Pancreas (tissue), 10 donors: ENCODE results near the gene C21orf91. TPM values are rescaled to one million over a fixed set of nuclear protein-coding genes. Genes with fewer than 3 reads are reported as not detected.

Experiments
- ATAC-seq, 4 donors: fragments of 200-7000 bp; cut with Tn5 transposase; one replicate each; pipeline versions ENCODE4 v1.8.0 to v1.9.1; 2020; ENCODE audit warnings: mild to moderate bottlenecking in 4 of 4, moderate library complexity in 4 of 4
- DNase-seq, 6 donors: peaks; one replicate each; pipeline ENCODE4 v3.0.0-alpha.2; 2020
- FAIRE-seq: peaks from 2 replicates; lab custom pipeline; 2012; peaks lifted over from hg19 to GRCh38; lab: Jason Lieb, UNC
- H3K27ac ChIP-seq, 4 donors: fragments of 200-600 bp; sonication (generic); 1 replicate in 3 of 4; 2 replicates in 1 of 4; pipeline versions ENCODE4 v1.5.0 to v1.8.0; 2020
- H3K27me3 ChIP-seq, 4 donors: fragments of 200-600 bp; one replicate each; pipeline ENCODE4 v1.8.0; 2021
- H3K36me3 ChIP-seq, 3 donors: fragments of 200-600 bp; sonication (generic) in 1 of 3; one replicate each; pipeline versions ENCODE4 v1.5.0 to v1.8.0; 2020 to 2021
- H3K4me1 ChIP-seq, 3 donors: fragments of 200-600 bp; one replicate each; pipeline ENCODE4 v1.8.0; 2021
- H3K4me3 ChIP-seq, 4 donors: fragments of 200-600 bp; sonication (generic) in 2 of 4; one replicate each; pipeline versions ENCODE4 v1.5.0 to v1.8.0; 2020 to 2021
- H3K9me3 ChIP-seq, 4 donors: fragments of 200-600 bp; one replicate each; pipeline ENCODE4 v1.8.0; 2021
- WGBS, 2 donors: extraction: QIAGEN DNeasy Blood & Tissue Kit; methylation state at CpG; one replicate each; pipeline ENCODE4 v1.1.7; 2013; 5-methylcytosine and 5-hydroxymethylcytosine counted together
- intact Hi-C, 3 donors: fragments of 100-400 bp; cut with DNase I; formaldehyde crosslinking; loops; one replicate each; pipeline versions ENCODE4 v1.11.1 to v1.14.2; 2022
- polyA plus RNA-seq, 2 donors: library from polyadenylated mRNA; stranded (reverse); fragments of 200-250 nt; gene quantifications; one replicate each; pipeline ENCODE4 v1.2.3, GENCODE V29; 2013
- total RNA-seq, 6 donors: library from RNA; stranded (reverse); fragmentation: NEBNext Ultra II Directional in 4 of 6; extraction: Animal tissue kit (Norgen Biotek cat#: 25700) in 4 of 6; gene quantifications; one replicate each; pipeline versions ENCODE4 v1.2.1 to v1.2.4, GENCODE V29; 2021 to 2023
- TF ChIP-seq, protein P1 (sequence below), 4 donors: fragments of 200-600 bp; sonication (generic) in 3 of 4; IDR thresholded peaks; one replicate each; pipeline versions ENCODE4 v1.5.0 to v1.8.0; 2021; ENCODE audit warnings: antibody characterized with exemption in 4 of 4
- donor health status: healthy with polysubstance abuse.
- donor health status: DM: no; HTN: no; CAD: no; lungs with moderate emphysema.
- donor health status: DM: no; HTN: no; CAD: no.
- donor health status: control.
- donor health status: control.
- donor health status: Bipolar disorder and iron deficiency.
- donor health status: DM: yes; HTN: yes; CAD: no.
- donor health status: DM: no; HTN: no; CAD: no.
- donor health status: DM: no; HTN: no; CAD: no.
- donor health status: DM: yes; HTN: yes; CAD: no.

Gene C21orf91
- total and polyA plus RNA-seq, 8 donors, result 1.1 to 8.1 (median 3.5) TPM

GRCh38 chr21:17796037-17796403, 23.1 kb downstream of the C21orf91 start:
- no peaks in the 10 kb centered on the region for H3K27me3 ChIP-seq
- ATAC-seq (no peak), FAIRE-seq (no peak), DNase-seq (no peak)
- H3K27ac ChIP-seq, result no peak overlapping the region
- WGBS, 2 donors, result 91 to 95% methylated on average over 1 of the region's 1 CpG
- H3K4me1 ChIP-seq, result no peaks in the 10 kb centered on the region
- intact Hi-C loops, result no loop called here
- TF ChIP-seq, protein P1, sequence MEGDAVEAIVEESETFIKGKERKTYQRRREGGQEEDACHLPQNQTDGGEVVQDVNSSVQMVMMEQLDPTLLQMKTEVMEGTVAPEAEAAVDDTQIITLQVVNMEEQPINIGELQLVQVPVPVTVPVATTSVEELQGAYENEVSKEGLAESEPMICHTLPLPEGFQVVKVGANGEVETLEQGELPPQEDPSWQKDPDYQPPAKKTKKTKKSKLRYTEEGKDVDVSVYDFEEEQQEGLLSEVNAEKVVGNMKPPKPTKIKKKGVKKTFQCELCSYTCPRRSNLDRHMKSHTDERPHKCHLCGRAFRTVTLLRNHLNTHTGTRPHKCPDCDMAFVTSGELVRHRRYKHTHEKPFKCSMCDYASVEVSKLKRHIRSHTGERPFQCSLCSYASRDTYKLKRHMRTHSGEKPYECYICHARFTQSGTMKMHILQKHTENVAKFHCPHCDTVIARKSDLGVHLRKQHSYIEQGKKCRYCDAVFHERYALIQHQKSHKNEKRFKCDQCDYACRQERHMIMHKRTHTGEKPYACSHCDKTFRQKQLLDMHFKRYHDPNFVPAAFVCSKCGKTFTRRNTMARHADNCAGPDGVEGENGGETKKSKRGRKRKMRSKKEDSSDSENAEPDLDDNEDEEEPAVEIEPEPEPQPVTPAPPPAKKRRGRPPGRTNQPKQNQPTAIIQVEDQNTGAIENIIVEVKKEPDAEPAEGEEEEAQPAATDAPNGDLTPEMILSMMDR (IDR thresholded peaks at IDR 0.05), result no peak
- no peaks in the 10 kb centered on the region for H3K9me3 ChIP-seq
- H3K36me3 ChIP-seq, result no peaks in the 10 kb centered on the region
- H3K4me3 ChIP-seq, result no peak overlapping the region

DNA sequence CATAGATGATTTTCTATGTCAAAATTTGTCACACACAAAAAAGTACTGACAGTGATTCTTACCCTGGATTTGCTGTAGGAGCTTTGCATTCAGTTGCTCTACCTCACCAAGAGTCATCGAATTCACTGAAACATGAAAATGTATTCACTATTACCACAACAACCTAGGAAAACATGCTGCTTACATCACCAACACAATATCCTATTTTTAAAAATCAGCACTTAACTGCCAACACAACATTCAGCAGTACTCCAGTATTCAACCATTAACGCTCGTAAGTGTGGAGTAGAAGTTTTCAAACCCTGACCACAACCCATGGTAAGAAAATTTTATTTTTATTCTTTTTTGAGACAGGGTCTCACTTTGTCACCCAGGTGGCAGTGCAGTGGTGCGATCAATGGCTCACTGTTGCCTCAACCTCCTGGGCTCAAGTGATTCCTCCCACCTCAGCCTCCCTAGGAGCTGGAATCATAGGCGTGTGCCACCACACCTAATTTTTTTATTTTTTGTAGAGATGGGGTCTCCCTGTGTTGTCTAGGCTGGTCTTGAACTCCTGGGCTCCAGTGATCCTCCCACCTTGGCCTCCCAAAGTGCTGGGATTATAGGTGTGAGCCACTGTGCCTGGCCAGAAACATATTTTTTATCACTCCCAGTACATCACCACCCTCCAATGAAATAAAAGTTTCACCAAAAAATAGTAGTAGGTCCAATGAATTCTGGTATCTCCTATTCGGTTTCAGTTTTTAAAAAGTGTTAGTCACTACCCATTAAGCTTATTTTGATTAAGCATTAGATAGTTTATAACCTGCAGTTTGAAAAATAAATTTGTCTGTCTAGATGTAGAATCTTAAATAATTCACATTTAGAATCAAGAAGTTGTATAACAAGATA, 23.8 kb downstream of the C21orf91 start:
- TF ChIP-seq, protein P1 (IDR thresholded peaks at IDR 0.05), result no peak
- Histone ChIP-seq H3K27me3 (no peaks in the 10 kb centered on the region), H3K27ac (no peak overlapping the region), H3K4me3 (no peak overlapping the region), H3K36me3 (no peaks in the 10 kb centered on the region), H3K9me3 (no peaks in the 10 kb centered on the region), H3K4me1 (no peaks in the 10 kb centered on the region)
- 90 to 94% methylated on average over 6 of the region's 6 CpGs for WGBS, 2 donors
- DNase-seq, result no peak
- no peak for FAIRE-seq
- ATAC-seq, result no peak
- intact Hi-C loops, result no loop called here

DNA sequence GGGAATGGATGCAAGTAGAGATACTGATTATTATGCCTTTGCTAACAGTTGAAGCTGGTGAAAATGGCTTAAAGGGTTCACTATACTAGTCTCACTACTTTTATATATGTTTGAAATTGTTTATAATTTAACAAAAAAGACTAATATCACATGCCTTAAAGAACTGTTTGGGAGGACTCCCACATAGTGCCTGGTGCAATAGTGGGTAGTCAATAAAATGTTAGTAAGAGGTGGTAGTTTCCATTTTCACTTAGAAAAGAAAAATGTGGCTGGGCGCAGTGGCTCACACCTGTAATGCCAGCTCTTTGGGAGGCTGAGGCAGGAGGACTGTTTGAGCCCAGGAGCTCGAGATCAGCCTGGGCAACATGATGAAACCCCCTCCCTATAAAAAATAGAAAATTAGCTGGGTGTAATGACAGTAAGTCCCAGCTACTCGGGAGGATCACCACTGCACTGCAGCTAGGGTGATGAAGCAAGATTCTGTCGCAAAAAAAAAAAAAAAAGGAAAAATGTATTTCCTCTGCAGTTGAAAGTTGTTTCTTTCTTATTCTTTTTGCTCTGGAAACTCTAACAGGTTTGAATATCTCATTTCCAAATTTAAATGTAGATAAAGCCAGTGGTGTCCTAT, 24.5 kb downstream of the C21orf91 start:
- H3K4me1 ChIP-seq, result no peaks in the 10 kb centered on the region
- no peak overlapping the region for H3K27ac ChIP-seq
- TF ChIP-seq, protein P1 (IDR thresholded peaks at IDR 0.05), result no peak
- no peak overlapping the region for H3K4me3 ChIP-seq
- FAIRE-seq (no peak), ATAC-seq (no peak), DNase-seq (no peak)
- no peaks in the 10 kb centered on the region for H3K27me3 ChIP-seq
- intact Hi-C loops, result no loop called here
- H3K36me3 ChIP-seq, result no peaks in the 10 kb centered on the region
- WGBS, 2 donors, result 83 to 89% methylated on average over 4 of the region's 4 CpGs
- no peaks in the 10 kb centered on the region for H3K9me3 ChIP-seq

DNA sequence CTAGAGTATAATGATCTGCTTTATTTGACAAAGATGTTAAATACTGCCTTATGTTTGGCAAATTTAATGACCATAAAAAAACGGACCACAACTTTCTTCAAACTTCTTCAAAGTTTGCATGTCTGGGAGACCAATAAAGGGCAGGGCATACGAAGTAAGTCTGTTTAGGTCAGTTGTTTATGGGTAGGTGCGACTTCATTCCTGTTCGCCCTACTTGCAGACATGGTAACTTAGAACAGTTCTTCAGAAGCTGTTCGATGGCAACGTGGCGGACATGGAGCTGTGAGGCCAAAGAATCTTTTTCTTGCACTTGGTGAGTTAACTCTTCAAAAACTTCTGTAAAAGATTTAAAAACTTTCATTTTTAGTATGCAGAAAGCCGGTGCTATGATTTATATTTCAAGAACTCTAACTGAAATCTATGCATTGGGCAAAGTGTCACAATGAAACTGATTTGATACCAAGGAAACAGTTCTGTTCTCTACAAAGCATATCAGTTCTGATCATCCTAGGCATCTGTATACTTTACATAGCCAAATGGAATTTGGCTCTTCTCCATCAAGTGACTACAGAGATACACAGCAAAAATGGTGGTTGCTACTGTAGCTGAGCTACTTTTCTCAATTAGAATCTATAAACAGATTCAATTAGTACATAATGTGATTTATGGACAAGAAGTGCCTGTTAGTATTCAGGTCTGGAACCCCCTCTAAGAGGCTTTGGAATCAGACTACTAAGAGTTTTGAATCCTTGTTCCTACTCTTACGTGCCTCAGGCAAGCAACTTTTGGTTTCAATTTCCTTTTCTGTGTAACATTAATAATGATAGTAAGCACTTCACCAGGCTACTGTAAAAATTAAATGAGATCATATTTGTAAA, 25.7 kb downstream of the C21orf91 start:
- ATAC-seq (peak in 3 of 4 donors; percentile 34 to 58 (median 54)), DNase-seq (no peak)
- WGBS, 2 donors, result 80 to 89% methylated on average over 9 of the region's 9 CpGs

More for the DNA sequence above, 25.7 kb downstream of the C21orf91 start:
- FAIRE-seq, result peak; percentile 23
- Histone ChIP-seq H3K9me3 (no peaks in the 10 kb centered on the region), H3K36me3 (no peaks in the 10 kb centered on the region), H3K4me1 (no peaks in the 10 kb centered on the region), H3K4me3 (no peak overlapping the region), H3K27ac (no peak overlapping the region), H3K27me3 (no peaks in the 10 kb centered on the region)
- intact Hi-C loops, result no loop called here
- TF ChIP-seq, protein P1 (IDR thresholded peaks at IDR 0.05), result no peak
